ENCODE results near the gene GPATCH2L.

The GPATCH2L gene

GRCh38 chr14:76136476-76137110 is 15.1 kb upstream of the GPATCH2L start:
- no peak for DNase-seq (ENCODE audit: low read depth, low spot score)

- no peak for DNase-seq (ENCODE audit: low read depth, low spot score)
Observed at GRCh38 chr14:76138119-76138757, 13.5 kb upstream of the GPATCH2L start.

DNA sequence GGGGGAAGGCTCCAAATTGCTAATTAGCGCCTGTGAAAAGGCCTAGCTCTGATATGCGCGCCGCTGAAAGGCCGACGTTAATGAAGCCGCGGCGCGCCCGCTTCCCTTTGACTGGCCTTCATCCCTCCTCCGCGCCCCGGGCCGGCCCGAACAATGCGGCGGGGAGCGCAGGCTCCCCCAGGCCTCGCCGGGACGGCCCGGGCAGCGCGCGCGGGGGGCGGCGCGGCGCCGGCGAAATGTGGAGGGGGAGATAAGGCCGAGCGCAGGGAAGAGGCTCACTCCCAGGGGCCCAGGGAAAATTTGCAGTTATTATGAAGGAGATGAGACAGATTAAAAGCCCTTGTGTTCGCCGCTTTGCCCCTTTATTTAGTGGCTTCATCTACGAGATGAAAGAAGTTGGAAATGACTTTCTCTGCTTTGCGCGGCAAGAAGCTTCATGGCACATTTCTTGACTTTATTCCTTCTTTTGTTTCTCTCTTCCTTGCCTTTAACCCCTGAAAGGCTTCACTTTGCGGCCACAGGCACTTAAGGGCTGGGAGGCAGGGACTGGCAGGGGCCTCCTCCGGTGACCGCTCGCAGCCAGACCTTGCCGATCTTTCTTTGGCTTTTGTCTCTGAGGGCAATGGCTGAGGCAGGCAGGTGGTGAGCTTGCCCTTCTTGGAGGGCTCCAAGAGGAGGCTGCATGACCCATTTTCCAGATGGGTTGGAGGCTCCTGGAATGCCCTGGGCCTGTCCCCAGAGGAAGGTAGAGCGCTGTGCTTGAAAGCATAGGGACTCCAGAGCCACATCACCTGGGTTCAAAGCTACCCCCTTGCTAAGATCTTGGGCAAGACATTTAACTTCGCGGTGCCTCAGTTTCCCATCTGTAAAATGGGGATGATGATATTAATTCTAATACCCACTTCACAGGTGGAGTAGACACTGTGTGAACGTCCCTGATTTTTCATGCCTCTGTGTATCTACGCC is 12.7 kb upstream of the GPATCH2L start:
- no peak for DNase-seq (ENCODE audit: low read depth, low spot score)

DNA sequence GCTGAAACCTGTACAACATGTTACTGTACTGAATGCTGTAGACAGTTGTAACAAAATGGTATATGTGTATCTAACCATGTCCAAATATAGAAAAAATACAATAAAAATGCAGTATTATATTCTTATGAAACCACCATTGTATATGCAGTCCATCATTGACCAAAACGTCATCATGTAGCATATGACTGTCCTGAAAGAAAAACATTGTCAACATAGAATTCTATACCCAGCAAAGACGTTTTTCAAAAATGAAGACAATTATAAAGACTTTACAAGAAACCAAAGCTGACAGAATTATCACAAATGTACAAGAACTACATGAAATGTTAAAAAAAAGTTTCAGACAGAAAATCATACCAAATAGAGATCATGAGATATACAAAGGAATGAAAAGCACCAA is 8.1 kb upstream of the GPATCH2L start:
- no peak for DNase-seq (ENCODE audit: low read depth, low spot score)

GRCh38 chr14:76146976-76147375 is 4.7 kb upstream of the GPATCH2L start:
- DNase-seq (ENCODE audit: low read depth, low spot score) = no peak

DNA sequence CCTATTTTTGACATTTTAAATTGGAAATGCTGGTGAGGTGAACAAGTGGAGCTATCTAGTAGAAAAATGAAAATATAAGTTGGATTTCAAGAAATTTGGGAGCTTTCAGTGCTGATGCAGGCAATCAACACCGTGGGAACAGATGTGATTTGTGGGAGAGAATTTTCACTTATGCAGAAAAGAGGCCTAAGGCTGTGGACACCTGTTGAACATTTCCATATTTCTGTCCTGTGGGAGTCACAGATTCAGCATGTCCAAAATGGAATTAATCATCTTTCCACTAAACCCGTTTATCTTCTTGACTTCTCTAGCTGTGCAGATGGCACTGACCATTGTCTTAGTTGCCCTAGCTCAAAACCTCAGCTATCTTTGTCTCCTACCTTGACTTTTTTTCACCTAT is 2.5 kb upstream of the GPATCH2L start:
- DNase-seq (ENCODE audit: low read depth, low spot score) = no peak

DNA sequence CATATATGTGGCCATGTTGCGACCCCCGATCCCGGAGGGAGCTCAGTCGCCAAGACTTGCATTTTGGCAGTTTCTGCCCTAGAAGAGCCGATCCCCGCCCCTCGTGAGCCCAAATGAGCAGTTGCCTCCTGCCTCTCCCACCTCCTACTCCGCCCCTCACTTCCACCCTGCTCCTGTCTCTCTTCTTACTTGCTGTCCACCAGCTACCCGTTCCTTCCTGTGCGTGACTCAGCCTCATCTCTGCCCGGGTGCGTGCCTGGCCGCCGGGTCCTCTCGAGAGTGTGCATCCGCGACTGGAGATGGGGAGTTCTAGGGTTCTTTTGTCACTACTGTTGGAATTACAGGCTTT is 585 bp downstream of the GPATCH2L start:
- DNase-seq (ENCODE audit: low read depth, low spot score) = peak; percentile 16

DNA sequence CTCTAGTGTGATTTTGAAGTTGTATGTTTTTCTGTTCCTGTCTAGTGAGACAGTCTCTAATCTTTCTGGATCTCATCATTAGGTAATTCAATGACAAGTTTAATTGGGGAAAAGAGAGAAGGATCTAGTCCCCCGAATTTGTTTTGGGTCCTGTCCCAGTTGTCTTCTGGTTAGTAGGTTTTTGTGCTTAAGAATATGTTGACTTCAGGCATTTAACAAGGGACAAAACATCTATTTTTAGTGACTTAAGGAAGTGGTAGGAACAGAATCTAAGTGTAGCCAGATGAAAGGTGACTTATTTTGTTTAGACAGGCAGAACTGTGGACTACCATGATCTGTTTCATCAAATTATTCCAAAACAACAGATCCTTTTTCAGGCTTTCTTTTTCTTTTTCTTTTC is 2.2 kb downstream of the GPATCH2L start:
- DNase-seq (ENCODE audit: low read depth, low spot score) = no peak

DNA sequence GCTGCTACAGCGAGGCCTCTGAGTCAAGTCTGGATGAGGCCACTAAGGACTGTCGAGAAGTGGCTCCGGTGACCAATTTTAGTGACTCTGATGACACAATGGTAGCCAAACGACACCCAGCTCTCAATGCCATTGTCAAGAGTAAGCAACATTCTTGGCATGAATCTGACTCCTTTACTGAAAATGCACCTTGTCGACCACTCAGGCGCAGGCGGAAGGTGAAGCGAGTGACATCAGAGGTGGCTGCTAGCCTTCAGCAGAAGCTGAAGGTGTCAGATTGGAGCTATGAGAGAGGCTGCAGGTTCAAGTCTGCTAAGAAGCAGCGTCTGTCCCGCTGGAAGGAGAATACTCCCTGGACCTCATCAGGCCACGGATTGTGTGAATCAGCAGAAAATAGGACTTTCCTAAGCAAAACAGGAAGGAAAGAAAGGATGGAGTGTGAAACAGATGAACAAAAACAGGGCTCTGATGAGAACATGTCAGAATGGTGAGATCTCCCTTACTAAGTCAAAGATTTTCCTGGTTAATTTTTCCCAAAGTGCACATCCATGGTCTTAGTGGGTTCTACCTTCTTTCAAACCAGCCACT is 2.9 kb downstream of the GPATCH2L start:
- DNase-seq (ENCODE audit: low read depth, low spot score) = no peak

GRCh38 chr14:76163668-76164363 is 12.1 kb downstream of the GPATCH2L start:
- DNase-seq (ENCODE audit: low read depth, low spot score) = no peak

DNA sequence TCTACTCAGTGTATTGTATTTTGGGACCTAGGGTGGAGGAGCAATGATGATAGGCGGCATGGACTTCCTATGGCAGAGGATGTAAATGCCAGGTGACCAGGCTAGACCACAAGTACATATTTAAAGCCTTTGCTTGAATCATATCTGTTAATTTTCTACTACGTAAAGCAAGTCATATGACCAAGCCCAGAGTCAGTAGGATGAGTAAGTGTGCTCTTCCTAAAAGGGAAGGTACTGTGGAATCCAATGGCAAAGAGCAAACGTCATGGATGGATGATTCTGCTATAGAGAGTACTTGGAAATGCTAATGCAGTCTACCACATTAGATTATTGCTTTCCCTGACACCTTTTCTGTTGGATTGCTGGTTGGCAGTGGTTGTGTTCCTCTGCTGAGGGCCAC is 16.8 kb downstream of the GPATCH2L start:
- DNase-seq (ENCODE audit: low read depth, low spot score) = no peak

DNA sequence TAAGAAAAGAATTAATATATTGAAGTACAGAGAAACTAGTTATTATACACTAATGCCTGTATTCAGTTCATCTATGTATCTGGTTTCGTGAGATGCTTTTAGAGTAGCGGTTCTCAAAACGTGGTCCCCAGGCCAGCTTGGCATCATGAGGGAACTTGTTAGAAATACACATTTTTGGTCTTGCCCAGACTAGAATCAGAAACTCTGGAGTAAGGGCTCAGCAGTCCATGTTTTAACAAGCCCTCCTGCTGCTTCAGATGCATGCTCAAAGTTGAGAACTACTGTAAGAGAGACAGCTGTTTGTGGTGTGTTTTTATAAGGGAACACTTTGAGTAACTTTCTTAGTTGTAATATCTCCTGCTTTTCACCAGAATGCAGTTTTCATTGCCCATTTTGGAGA is 18.1 kb downstream of the GPATCH2L start:
- no peak for DNase-seq (ENCODE audit: low read depth, low spot score)

GRCh38 chr14:76174982-76175381 is 23.3 kb downstream of the GPATCH2L start:
- DNase-seq (ENCODE audit: low read depth, low spot score) = no peak

DNA sequence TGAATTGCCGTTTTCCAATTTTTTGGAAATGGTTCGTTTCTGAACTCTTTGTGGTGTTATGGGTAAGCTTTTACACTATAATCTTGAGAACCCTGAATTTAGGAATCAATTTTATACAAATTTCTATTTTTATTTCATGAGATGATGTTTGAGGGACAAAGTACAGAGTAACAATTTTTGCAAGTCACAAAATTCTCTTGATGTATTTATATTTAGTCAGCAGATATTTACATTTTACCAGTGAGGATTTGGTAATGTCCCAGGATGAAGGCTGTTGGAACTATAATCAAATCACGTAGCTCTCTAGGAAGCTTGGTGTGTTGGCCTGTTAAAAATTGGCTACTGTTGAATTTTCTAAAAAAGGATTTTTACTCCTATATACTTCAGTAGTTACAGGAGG is 24.2 kb downstream of the GPATCH2L start:
- DNase-seq (ENCODE audit: low read depth, low spot score) = no peak

DNA sequence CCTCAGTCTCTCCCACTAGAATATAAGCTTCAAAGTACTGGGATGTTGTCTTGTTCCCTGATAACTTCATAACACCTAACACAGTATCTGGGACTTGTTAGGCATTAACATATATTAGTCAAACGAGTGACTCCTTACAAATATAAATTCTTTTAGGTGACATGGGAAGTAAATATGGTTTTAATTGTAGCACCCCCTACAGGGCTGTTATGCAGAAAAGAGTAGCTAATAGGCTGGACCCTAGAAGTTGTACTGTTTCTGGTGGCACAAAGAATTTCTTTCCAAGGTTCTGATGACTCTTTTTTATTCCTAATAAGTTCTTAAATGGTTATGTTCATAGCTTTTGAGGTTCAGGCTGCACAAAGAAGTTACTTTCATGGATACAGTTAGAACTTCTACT is 29.8 kb downstream of the GPATCH2L start:
- DNase-seq (ENCODE audit: low read depth, low spot score) = no peak

DNA sequence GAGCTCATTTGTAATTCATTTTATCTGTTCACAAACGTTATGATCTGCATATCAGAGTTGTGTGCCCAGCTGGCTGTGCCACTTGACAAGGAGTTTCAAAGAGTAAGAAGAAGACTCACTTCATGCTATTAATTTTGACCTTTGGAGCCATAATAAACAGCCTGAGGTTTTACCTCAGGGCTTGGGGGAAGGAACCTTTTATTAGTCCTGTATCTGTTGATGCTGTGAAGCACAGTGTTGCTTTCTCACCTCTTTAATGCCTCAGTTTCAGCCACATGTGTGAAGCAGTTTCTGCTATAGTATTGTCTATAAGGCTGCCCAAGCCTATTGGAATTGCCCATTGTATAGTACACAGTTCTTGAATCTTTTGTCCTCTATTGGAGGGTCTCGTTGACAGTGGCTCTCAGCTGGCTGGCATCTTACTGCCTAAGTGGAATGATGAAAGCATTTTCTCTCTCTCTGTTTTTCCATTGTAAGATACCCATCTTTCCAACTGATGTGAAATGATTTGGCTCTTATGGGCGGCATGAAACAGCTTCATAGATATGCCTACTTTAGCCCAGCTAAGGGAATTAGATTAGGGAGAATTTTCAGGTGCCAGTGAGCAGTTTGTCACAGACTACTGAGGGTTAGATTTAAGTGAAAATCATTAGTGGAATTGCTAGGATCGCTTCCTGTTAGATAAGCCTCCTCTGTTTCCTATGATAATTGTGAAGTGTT is 34.7 kb downstream of the GPATCH2L start:
- DNase-seq (ENCODE audit: low read depth, low spot score) = no peak

GRCh38 chr14:76191297-76191696 is 39.6 kb downstream of the GPATCH2L start:
- no peak for DNase-seq (ENCODE audit: low read depth, low spot score)

GRCh38 chr14:76193696-76194095 is 42.0 kb downstream of the GPATCH2L start:
- no peak for DNase-seq (ENCODE audit: low read depth, low spot score)

- DNase-seq (ENCODE audit: low read depth, low spot score) = no peak
Observed at GRCh38 chr14:76194327-76194726, 42.6 kb downstream of the GPATCH2L start.

DNA sequence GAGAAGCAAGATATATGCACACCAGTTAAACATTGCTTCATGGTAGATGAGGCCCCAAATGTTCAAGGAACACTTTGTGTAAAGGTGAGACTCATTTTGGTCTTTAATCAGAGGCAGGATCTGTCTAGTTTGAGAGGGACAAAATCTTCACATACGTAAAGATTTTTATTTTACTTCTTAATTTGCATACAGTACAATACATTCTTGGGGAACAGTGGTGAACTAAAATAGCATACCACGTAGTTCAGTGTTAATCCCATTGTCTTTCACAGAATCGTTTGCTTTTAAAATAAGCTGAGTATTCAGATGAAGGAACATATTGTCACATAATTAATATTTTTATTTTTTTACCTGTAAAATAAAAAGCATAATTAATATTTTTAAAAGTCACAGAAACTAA is 43.3 kb downstream of the GPATCH2L start:
- DNase-seq (ENCODE audit: low read depth, low spot score) = no peak

Measured in activated CD4-positive, CD25-positive, alpha-beta regulatory T cell treated with anti-CD3 and anti-CD28 coated beads, Interleukin-2, amount 50 U/mL, for 16 hours (primary cell).